HG03064 (cell line): ENCODE measurements around the gene BAZ1B.
"Not testable (repeated sequence)": the region's sequence is repeated elsewhere in the genome, so short reads cannot be mapped to it uniquely, and the experiment has no call there.

Source experiments
- ATAC-seq: cut with Tn5 transposase; IDR thresholded peaks from one replicate; pipeline ENCODE4 v1.9.1; 2021; ENCODE audit warnings: low read depth; ENCODE audit not compliant: unreplicated experiment

The BAZ1B gene

DNA sequence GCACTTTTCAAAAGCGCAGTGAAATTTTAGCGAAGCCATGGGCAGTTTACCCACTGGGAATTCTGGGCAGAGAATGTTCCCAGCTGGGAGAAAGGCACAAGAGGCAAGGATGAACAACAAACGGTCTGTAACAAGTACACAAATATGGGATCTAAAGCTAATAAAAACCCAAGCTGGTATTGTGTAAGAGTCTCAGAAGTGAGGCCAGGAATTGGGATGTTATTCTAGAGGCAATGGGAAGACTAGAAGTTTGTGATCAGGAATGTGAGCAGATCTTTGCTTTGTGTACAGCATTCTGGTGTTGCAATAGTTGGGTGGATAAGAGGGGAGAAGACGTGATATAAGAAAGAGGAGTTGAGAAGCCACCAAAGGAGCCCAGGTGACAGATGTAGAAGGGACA lies 73.5 kb downstream of the BAZ1B start:
- no peak for ATAC-seq

- no peak for ATAC-seq
These were observed 74.9 kb downstream of the BAZ1B start for GRCh38 chr7:73447121-73447733.

GRCh38 chr7:73446682-73447081 lies 75.4 kb downstream of the BAZ1B start:
- no peak for ATAC-seq

- no peak for ATAC-seq
These were observed 78.4 kb downstream of the BAZ1B start for GRCh38 chr7:73443548-73444255.

DNA sequence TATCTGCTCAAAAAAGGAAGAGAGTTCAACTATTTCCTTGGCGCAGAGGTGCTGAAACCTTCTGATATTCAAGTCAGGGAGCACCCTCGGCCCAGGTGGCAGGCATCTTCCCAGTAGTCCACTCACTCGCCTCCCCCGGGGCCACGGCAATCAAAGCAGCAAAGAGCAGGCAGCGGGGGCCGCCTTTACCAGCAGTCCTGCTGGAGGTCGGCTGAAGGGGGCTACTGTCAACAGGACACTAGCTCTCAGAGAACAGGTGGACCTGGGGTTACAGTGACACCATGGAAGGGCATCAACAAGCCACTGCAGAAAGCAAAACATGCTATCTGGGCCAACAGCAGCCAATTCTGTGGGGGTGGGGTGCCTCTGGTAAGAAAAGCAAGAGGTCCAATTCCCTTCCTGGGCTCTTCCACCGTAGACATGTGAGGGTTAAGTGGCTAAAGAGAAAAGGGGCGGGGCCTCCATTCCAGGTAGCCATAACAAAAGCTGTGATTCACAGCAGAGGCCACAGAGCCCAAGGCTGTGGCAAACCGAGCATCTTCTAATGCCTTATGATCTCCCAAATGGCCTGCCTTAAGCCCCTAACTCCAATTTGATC lies 79.1 kb downstream of the BAZ1B start:
- ATAC-seq: no peak

DNA sequence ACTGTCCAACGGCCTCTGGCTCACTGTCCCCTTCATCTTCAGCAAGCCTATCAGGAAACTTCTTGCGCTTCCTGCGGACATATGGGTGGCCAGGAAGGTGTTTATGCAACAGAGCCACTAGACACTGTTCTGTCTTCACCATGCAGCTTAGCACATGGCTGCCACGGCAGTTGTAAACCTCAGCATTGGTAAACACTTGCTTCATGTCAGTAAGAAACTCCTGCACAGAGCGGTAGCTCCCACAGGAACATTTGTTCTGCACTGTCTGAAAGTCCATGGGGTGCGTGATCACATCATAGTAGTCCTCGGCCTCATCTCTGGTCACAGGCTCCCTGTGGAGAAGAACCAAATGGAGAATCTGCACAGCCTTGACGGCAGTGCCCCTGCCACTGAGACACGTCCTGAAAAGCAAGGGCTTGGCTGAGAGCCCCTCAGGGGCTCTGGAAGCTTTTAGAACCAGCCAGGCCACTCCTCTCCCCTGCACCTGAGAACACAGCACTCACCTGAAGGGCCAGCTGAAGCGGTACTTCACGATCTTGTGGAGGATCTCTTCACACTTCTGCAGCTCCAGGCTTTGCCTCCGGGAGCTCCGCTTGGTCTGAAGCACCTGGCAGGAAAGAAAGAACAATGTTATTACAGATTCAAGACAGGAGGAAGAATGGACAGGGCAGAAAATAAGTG lies 79.7 kb downstream of the BAZ1B start:
- no peak for ATAC-seq

GRCh38 chr7:73439410-73439704 lies 82.7 kb downstream of the BAZ1B start:
- no peak for ATAC-seq

GRCh38 chr7:73438547-73439409 lies 83.3 kb downstream of the BAZ1B start:
- ATAC-seq: no peak

GRCh38 chr7:73437621-73438416 lies 84.3 kb downstream of the BAZ1B start:
- no peak for ATAC-seq

GRCh38 chr7:73437091-73437490 lies 85.0 kb downstream of the BAZ1B start:
- ATAC-seq: no peak

DNA sequence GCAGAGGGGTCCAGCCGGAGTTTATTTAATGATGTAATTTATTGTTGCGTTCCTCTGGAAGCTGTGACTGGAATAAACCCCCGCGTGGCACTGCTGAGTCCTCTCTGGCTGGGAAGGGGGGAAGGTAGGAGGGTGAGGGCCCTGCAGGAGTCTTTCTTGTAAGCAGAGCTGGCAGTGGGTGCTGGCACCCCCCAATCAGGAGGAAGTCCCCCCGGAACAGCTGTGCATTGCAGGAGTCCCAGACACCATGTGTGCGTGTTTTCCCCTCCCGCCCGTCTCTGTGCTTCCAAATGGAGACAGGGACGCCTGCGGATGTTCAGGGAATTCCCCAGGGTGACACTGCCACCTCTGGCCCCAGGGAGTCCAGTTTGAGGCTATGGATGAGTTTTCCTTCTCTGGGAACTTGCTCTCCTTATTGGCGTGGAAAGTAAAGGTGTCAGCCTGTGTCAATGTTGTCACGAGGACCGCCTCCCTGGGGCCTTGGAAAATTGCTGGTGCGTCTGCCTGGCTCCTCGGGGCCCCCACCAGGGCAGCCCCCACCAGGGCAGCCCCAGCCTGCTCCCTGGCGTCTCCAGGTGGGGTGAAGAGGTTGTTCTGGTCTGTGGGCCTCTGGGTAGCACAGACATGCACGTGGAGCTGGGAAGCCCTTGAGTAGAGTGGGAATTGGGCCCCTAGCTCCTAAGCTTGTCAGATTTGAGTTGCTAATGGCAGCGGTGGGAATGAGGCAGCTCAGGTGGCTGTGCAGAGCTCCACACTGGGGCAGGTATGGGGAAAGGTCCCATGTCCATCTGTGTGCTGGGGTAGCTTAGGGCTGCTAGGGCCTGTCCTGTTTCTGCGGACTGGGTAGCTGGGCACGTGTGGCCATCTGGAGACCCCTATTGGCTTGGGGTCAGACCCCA lies 85.8 kb downstream of the BAZ1B start:
- no peak for ATAC-seq

DNA sequence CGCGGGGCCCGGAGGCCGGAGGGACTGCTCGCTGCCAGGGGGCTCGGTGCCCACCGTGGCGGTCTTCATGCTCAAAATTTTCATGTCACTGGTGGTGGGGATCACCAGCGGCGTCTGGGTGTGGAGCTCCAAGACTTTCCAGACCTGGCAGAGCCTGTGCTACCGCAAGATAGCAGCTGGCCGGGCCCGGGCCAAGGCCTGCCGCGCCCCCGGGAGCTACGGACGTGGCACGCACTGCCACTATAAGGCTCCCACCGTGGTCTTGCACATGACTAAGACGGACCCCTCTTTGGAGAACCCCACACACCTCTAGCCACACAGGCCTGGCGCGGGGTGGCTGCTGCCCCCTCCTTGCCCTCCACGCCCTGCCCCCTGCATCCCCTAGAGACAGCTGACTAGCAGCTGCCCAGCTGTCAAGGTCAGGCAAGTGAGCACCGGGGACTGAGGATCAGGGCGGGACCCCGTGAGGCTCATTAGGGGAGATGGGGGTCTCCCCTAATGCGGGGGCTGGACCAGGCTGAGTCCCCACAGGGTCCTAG lies 86.6 kb downstream of the BAZ1B start:
- no peak for ATAC-seq

DNA sequence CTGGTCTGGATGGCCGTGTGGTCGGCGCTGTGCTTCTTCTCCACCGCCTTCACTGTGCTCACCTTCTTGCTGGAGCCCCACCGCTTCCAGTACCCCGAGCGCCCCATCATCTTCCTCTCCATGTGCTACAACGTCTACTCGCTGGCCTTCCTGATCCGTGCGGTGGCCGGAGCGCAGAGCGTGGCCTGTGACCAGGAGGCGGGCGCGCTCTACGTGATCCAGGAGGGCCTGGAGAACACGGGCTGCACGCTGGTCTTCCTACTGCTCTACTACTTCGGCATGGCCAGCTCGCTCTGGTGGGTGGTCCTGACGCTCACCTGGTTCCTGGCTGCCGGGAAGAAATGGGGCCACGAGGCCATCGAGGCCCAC lies 87.4 kb downstream of the BAZ1B start:
- ATAC-seq: no peak

- no peak for ATAC-seq
These were observed 88.0 kb downstream of the BAZ1B start for GRCh38 chr7:73433924-73434700.

GRCh38 chr7:73432676-73433075 lies 89.4 kb downstream of the BAZ1B start:
- ATAC-seq: no peak

- ATAC-seq: no peak
These were observed 90.9 kb downstream of the BAZ1B start for GRCh38 chr7:73431041-73431835.

GRCh38 chr7:73430540-73430939 lies 91.6 kb downstream of the BAZ1B start:
- ATAC-seq: not testable (repeated sequence)
